Activated CD8-positive, alpha-beta memory T cell treated with anti-CD3 and anti-CD28 coated beads, Interleukin-2, amount 50 U/mL, for 1 hour (primary cell): ENCODE measurements around the gene LAMTOR5.
"Not testable (repeated sequence)": the region's sequence is repeated elsewhere in the genome, so short reads cannot be mapped to it uniquely, and the experiment has no call there.

Experiments
- DNase-seq: peaks from one replicate; pipeline ENCODE4 v3.0.0-alpha.2; 2020; ENCODE audit errors: extremely low read depth

The LAMTOR5 gene

GRCh38 chr1:110426854-110427253 lies 19.4 kb upstream of the LAMTOR5 start:
- DNase-seq = no peak

GRCh38 chr1:110425612-110426152 lies 18.2 kb upstream of the LAMTOR5 start:
- DNase-seq = no peak

- no peak for DNase-seq
Observed at GRCh38 chr1:110424699-110425611, 17.5 kb upstream of the LAMTOR5 start.

- DNase-seq = no peak
Observed at GRCh38 chr1:110420874-110421793, 13.6 kb upstream of the LAMTOR5 start.

GRCh38 chr1:110420023-110420662 lies 12.6 kb upstream of the LAMTOR5 start:
- DNase-seq = no peak

GRCh38 chr1:110418729-110419128 lies 11.2 kb upstream of the LAMTOR5 start:
- no peak for DNase-seq

- DNase-seq = not testable (repeated sequence)
Observed at GRCh38 chr1:110413045-110413444, 5.6 kb upstream of the LAMTOR5 start.

- DNase-seq = no peak
Observed at GRCh38 chr1:110412576-110412975, 5.1 kb upstream of the LAMTOR5 start.

- DNase-seq = no peak
Observed at GRCh38 chr1:110411173-110411735, 3.8 kb upstream of the LAMTOR5 start.

GRCh38 chr1:110409316-110409715 lies 1.8 kb upstream of the LAMTOR5 start:
- DNase-seq = no peak

- no peak for DNase-seq
Observed at GRCh38 chr1:110408488-110408887, 994 bp upstream of the LAMTOR5 start.

GRCh38 chr1:110406407-110406806 lies 1.1 kb downstream of the LAMTOR5 start:
- not testable (repeated sequence) for DNase-seq

- DNase-seq = no peak
Observed at GRCh38 chr1:110404401-110404800, 3.1 kb downstream of the LAMTOR5 start.

- DNase-seq = no peak
Observed at GRCh38 chr1:110403805-110404204, 3.7 kb downstream of the LAMTOR5 start.

GRCh38 chr1:110396259-110396958 lies 11.1 kb downstream of the LAMTOR5 start:
- not testable (repeated sequence) for DNase-seq

GRCh38 chr1:110394493-110394820 lies 13.0 kb downstream of the LAMTOR5 start:
- no peak for DNase-seq

GRCh38 chr1:110393691-110394492 lies 13.6 kb downstream of the LAMTOR5 start:
- DNase-seq = no peak

- DNase-seq = no peak
Observed at GRCh38 chr1:110393286-110393685, 14.2 kb downstream of the LAMTOR5 start.

- DNase-seq = no peak
Observed at GRCh38 chr1:110390692-110391245, 16.7 kb downstream of the LAMTOR5 start, which contains the start of gene SLC16A4. Gene SLC16A4 (minus strand): TSS chr1:110391026. CDS start chr1:110389323, 1,703 bp downstream.

- no peak for DNase-seq
Observed at GRCh38 chr1:110390096-110390495, 17.4 kb downstream of the LAMTOR5 start.
